Loucy (cell line): ENCODE results near the gene GUCY1A1.

ENCODE experiments used
- CTCF ChIP-seq: fragments of 200-600 bp; sonication (generic); conservative IDR thresholded peaks from 2 replicates; pipeline ENCODE4 v1.5.1; 2014; ENCODE audit warnings: mild to moderate bottlenecking, antibody characterized with exemption, low read length
- EZH2phosphoT487 ChIP-seq: fragments of 200-600 bp; IDR thresholded peaks from 2 replicates; pipeline ENCODE4 v1.6.1; 2018; ENCODE audit warnings: antibody characterized with exemption, mild to moderate bottlenecking, moderate library complexity, borderline replicate concordance

- TF ChIP-seq EZH2phosphoT487 (no peak), CTCF (no peak)
These were observed 39.5 kb downstream of the GUCY1A1 start for GRCh38 chr4:155706147-155706546.
